ENCODE measurements around the gene IL1F10.

DNA sequence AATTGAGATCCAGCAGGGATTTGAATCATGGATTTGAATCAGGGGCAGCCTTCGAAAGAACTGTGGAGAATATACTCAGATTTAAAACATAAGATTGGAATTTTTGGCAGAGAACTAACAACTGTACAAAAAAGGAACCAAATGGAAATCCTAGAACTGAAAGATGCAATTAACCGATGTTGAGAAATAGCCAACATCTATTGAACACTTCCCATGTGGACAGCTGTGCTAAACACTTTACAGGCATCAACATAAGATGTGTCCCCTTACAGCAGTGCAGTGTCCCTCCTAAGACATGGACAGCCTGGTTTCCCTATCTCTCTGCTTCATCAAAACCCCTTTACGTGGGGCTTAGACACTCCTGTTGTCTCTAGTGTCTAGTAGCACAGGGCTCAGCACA lies 56.0 kb downstream of the IL1F10 start:
- no peak for TF ChIP-seq CTCF (IDR thresholded peaks at IDR 0.05)
- TF ChIP-seq POLR2A (IDR thresholded peaks at IDR 0.05; ENCODE audit: low read depth), result no peak
- TF ChIP-seq POLR2AphosphoS5 (IDR thresholded peaks at IDR 0.05), result no peak

Data from esophagus muscularis mucosa (tissue), 3 donors.